ENCODE data around the gene CSF2RB.

CSF2RB gene

DNA sequence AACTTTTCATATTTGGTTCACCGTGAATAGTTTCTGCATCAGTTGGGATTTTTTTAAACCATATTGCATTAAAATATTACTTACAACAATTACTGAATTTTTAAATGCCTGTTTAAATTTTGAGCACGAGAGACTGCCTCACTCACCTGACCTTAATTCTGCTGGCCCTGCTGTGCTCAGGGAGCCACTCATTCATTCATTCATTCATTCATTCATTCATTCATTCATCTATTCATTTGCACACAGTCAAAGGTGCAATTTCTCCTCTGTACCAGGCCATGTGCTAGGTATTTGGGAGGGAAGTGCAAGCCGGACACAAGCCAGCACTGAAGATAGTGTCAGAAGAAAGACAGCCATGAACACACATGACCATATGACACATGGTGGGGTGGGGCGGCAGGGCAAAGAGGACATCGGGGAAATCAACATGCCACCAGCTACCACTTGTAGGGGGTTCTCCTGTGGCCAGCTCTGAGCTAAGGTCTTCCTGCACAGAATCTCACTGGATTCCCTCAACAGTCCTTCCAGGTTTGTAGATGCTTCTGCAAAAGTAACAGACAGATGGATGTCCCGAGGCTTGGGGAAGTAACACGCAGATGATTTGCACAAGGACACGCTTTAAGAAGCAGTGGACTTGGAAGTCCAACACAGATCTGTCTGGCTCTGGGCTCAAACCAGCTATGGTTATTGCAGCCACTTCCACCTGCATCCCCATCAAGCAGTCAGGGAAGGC lies 568 bp upstream of the CSF2RB start:
- no peak for TF ChIP-seq SIN3A (IDR thresholded peaks at IDR 0.05; ENCODE audit: borderline replicate concordance, insufficient read depth, low read length)

DNA sequence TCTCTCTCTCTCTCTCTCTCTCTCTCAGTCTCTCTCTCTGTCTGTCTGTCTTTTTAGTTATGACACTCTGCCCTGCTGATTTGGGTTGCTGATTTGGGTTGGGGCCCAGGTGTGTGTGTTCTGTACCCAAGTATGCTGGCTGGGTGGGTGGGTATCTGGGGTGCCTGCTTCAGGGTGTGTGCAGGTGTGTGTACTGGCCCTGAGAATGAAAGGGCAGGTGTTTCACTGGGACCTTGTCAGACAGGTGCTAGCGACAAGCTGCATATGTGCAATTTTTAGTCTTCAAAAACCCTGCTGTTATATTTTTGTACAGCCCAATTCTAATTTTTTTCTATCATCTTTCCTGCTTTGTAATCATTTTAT lies 943 bp downstream of the CSF2RB start:
- no peak for TF ChIP-seq POLR2AphosphoS5 (IDR thresholded peaks at IDR 0.05; ENCODE audit: low read depth, low read length)
- TF ChIP-seq, protein P1, sequence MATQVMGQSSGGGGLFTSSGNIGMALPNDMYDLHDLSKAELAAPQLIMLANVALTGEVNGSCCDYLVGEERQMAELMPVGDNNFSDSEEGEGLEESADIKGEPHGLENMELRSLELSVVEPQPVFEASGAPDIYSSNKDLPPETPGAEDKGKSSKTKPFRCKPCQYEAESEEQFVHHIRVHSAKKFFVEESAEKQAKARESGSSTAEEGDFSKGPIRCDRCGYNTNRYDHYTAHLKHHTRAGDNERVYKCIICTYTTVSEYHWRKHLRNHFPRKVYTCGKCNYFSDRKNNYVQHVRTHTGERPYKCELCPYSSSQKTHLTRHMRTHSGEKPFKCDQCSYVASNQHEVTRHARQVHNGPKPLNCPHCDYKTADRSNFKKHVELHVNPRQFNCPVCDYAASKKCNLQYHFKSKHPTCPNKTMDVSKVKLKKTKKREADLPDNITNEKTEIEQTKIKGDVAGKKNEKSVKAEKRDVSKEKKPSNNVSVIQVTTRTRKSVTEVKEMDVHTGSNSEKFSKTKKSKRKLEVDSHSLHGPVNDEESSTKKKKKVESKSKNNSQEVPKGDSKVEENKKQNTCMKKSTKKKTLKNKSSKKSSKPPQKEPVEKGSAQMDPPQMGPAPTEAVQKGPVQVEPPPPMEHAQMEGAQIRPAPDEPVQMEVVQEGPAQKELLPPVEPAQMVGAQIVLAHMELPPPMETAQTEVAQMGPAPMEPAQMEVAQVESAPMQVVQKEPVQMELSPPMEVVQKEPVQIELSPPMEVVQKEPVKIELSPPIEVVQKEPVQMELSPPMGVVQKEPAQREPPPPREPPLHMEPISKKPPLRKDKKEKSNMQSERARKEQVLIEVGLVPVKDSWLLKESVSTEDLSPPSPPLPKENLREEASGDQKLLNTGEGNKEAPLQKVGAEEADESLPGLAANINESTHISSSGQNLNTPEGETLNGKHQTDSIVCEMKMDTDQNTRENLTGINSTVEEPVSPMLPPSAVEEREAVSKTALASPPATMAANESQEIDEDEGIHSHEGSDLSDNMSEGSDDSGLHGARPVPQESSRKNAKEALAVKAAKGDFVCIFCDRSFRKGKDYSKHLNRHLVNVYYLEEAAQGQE (IDR thresholded peaks at IDR 0.05; ENCODE audit: insufficient read depth in 1 of 2, low read depth in 2 of 2, low read length in 2 of 2) = no peak
- no peak for TF ChIP-seq SIN3A (IDR thresholded peaks at IDR 0.05; ENCODE audit: borderline replicate concordance, insufficient read depth, low read length)
- no peak for TF ChIP-seq TAF1 (IDR thresholded peaks at IDR 0.05; ENCODE audit: borderline replicate concordance, insufficient read depth, low read length)

DNA sequence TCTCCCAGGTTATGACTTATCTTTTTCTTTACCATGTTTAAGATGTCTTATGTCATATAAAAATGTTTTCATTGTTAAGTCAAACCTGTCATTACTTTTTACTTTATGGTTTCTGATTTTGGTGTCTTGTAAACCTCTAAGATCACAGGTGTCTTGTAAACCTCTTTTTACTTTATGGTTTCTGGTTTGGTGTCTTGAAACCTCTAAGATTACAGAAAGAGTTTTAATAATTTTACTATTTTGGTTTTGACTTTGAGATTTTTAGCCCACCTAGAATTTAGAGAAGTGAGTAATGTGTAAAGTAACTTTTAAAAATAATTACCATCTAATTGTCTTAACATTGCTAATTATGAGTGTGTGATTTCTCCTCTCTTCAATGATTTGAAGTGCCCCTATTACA lies 2.6 kb downstream of the CSF2RB start:
- no peak for TF ChIP-seq POLR2AphosphoS5 (IDR thresholded peaks at IDR 0.05; ENCODE audit: low read depth, low read length)
- TF ChIP-seq, protein P1 (IDR thresholded peaks at IDR 0.05; ENCODE audit: insufficient read depth in 1 of 2, low read depth in 2 of 2, low read length in 2 of 2) = no peak
- no peak for TF ChIP-seq SIN3A (IDR thresholded peaks at IDR 0.05; ENCODE audit: borderline replicate concordance, insufficient read depth, low read length)
- no peak for TF ChIP-seq TAF1 (IDR thresholded peaks at IDR 0.05; ENCODE audit: borderline replicate concordance, insufficient read depth, low read length)
- TF ChIP-seq FOXP2 (optimal IDR thresholded peaks at IDR 0.05; ENCODE audit: borderline replicate concordance, extremely low read depth, extremely low read length, insufficient read depth) = no peak

DNA sequence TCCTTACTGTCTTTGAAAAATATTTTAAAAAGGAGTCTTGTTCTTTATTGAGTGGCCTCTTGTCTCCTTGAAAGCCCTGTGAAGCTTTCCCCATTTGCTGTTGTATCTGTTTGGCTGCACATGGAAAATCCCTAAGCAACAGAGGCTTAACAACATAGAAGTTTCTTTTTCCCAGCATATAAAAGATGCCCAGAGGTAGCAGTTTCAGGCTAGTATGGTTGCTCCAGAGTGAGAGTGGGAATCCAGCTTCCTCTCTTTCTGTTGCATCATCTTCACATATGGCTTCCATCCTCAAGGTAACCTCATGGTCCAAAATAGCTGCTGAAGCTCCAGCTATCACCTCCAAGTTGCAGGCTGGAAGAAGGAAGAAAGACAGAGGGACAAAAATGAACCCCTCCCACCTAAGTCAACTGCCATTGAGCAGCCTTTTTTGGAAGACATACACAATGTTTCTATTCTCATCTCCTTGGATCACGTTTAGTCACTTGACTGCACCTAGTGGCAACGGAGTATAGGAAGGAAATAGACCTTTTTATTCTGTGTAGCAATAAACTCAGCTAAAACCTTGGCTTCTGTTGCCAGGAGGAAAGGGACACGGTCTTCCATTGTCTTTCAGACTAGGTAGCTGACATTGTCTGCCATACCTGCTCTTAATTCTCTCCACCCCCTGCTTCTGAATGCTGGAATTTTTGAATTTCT lies 5.3 kb downstream of the CSF2RB start:
- TF ChIP-seq, protein P1 (IDR thresholded peaks at IDR 0.05; ENCODE audit: insufficient read depth in 1 of 2, low read depth in 2 of 2, low read length in 2 of 2) = no peak
- no peak for TF ChIP-seq SIN3A (IDR thresholded peaks at IDR 0.05; ENCODE audit: borderline replicate concordance, insufficient read depth, low read length)
- no peak for TF ChIP-seq POLR2AphosphoS5 (IDR thresholded peaks at IDR 0.05; ENCODE audit: low read depth, low read length)
- TF ChIP-seq FOXP2 (optimal IDR thresholded peaks at IDR 0.05; ENCODE audit: borderline replicate concordance, extremely low read depth, extremely low read length, insufficient read depth) = no peak
- TF ChIP-seq TAF1 (IDR thresholded peaks at IDR 0.05; ENCODE audit: borderline replicate concordance, insufficient read depth, low read length) = no peak

DNA sequence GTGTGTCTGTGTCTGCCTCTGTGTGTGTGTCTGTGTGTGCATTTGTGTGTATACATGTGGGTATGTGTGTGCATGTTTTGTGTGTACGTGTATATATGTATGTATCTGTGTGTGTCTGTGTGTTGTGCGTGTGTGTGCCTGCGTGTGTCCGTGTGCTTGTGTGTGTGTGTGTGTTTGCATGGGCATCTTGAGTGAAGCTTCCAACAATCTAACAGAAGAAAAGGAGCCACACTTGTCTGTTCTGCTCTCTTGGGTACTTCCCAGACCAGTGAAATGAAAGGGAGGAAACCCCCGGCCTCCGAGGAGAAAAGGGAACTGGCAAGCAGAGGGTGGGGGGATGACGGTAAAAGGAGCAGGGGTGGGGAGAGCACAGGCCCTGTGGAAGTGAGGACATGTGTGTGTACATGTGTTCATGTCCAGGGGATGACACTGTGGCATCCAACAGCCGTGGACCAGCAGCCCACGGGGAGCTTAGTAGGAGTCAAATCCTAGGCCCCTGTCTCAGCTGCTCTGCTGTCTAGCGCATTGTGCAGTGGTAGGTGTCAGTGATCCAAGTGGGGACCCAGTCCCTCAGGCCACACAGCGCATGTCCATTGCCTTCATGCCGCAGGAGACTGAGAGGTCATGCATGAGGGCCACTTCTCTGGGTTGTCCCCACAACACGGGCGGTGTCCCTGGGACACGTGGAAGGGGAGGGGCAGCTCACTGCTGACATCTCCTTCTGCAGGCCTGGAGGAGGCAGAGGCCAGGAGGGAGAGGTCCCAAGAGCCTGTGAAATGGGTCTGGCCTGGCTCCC lies 8.1 kb downstream of the CSF2RB start:
- TF ChIP-seq TAF1 (IDR thresholded peaks at IDR 0.05; ENCODE audit: borderline replicate concordance, insufficient read depth, low read length) (no peak), FOXP2 (optimal IDR thresholded peaks at IDR 0.05; ENCODE audit: borderline replicate concordance, extremely low read depth, extremely low read length, insufficient read depth) (no peak), POLR2AphosphoS5 (IDR thresholded peaks at IDR 0.05; ENCODE audit: low read depth, low read length) (no peak), SIN3A (IDR thresholded peaks at IDR 0.05; ENCODE audit: borderline replicate concordance, insufficient read depth, low read length) (no peak)
- TF ChIP-seq, protein P1 (IDR thresholded peaks at IDR 0.05; ENCODE audit: insufficient read depth in 1 of 2, low read depth in 2 of 2, low read length in 2 of 2) = no peak
